ENCODE measurements around the gene TMEM169. TPM values are rescaled to one million over a fixed set of nuclear protein-coding genes. Genes with fewer than 3 reads are reported as not detected.

Gene TMEM169
- total and polyA plus RNA-seq, 10 of the 15 experiments (the other 5 are each of a cell fraction or from before 2014, with no cell fraction given): 0.23 to 3.2 (median 2.3) TPM

GRCh38 chr2:216142540-216142939 is 60.8 kb downstream of the TMEM169 start (continued):
- TF ChIP-seq EGR1 (IDR thresholded peaks at IDR 0.05; ENCODE audit: borderline replicate concordance in 1 of 2, low read depth in 2 of 2, low read length in 2 of 2) (no peak), HDAC6 (IDR thresholded peaks at IDR 0.05; ENCODE audit: unreplicated experiment) (no peak), RUNX3 (IDR thresholded peaks at IDR 0.05; ENCODE audit: low read length) (peak; percentile 99), CREM (IDR thresholded peaks at IDR 0.05; ENCODE audit: low read depth) (peak; percentile 73; the same call in 1 of the 2 replicates), ZZZ3 (IDR thresholded peaks at IDR 0.05; ENCODE audit: control insufficient read depth, insufficient read length, low read depth) (no peak), RELA (IDR thresholded peaks at IDR 0.05; ENCODE audit: borderline replicate concordance, partially characterized antibody) (no peak), EED (IDR thresholded peaks at IDR 0.05; ENCODE audit: low read depth) (peak; percentile 57; the same call in 1 of the 2 replicates), KAT2A (conservative IDR thresholded peaks at IDR 0.05; ENCODE audit: control insufficient read depth, low read depth, low read length) (no peak), NFIC (IDR thresholded peaks at IDR 0.05; ENCODE audit: low read depth, low read length) (peak; percentile 90), NRF1 (conservative IDR thresholded peaks at IDR 0.05; ENCODE audit: low read depth, low read length) (no peak), USF2 (IDR thresholded peaks at IDR 0.05; ENCODE audit: borderline replicate concordance, low read depth, low read length) (no peak; the same call in 1 of the 2 replicates), ZBTB4 (CRISPR knock-in tag; IDR thresholded peaks at IDR 0.05) (no peak), NFYB (IDR thresholded peaks at IDR 0.05; ENCODE audit: insufficient read depth, low read depth, low read length) (0 out of 2 replicates have a peak, but pooled peaks have one; percentile 31), NFYA (IDR thresholded peaks at IDR 0.05; ENCODE audit: borderline replicate concordance, low read depth, low read length) (no peak), RELB (IDR thresholded peaks at IDR 0.05; ENCODE audit: low read depth) (peak; percentile 51; the same call in 1 of the 2 replicates), PKNOX1 (IDR thresholded peaks at IDR 0.05) (no peak), CBX3 (IDR thresholded peaks at IDR 0.05; ENCODE audit: borderline replicate concordance, low read depth) (no peak), ETV6 (conservative IDR thresholded peaks at IDR 0.05 in 1 of 2, IDR thresholded peaks at IDR 0.05 in 1 of 2; ENCODE audit: borderline replicate concordance in 1 of 2, low read depth in 1 of 2) (0 out of 4 replicates have a peak, but pooled peaks of 1 of the 2 experiments have one; percentile 28), SRF (IDR thresholded peaks at IDR 0.05; ENCODE audit: low read depth in 2 of 2, low read length in 2 of 2) (peak in 1 of 2 experiments; percentile 96; a peak in 2 of 4 replicates), ZBED1 (IDR thresholded peaks at IDR 0.05; ENCODE audit: borderline replicate concordance) (peak; percentile 33; the same call in 1 of the 2 replicates), PAX8 (IDR thresholded peaks at IDR 0.05) (no peak), LARP7 (IDR thresholded peaks at IDR 0.05) (no peak)
